IMR-90 (cell line): Measurements from ENCODE around the gene ELK3. TPM values are rescaled to one million over a fixed set of nuclear protein-coding genes. Genes with fewer than 3 reads are reported as not detected.

Experiments
- ATAC-seq: fragments of 200-7000 bp; cut with Tn5 transposase; 2 replicates; pipeline ENCODE4 v1.9.1; 2020; ENCODE audit warnings: low read depth, mild to moderate bottlenecking, moderate library complexity
- BruUV-seq: library from RNA; stranded (reverse); fragments of 400-500 nt; replicated peaks from 2 replicates; lab custom pipeline; 2021; lab: Mats Ljungman, UMichigan
- CTCF ChIA-PET: fragments of 300-600 bp; formaldehyde crosslinking; extraction: SDS; loops from one replicate; lab custom pipeline; 2021; ENCODE audit warnings: antibody characterized with exemption; lab: Yijun Ruan, JAX
- POLR2A ChIA-PET: fragments of 300-600 bp; sonication (Branson Sonifier 250); formaldehyde crosslinking; loops from one replicate; lab custom pipeline; 2022; ENCODE audit warnings: antibody characterized with exemption; ENCODE audit not compliant: unreplicated experiment; lab: Charles Lee
- DNase-seq: peaks from one replicate; pipeline ENCODE4 v3.0.0; 2013
- H2AFZ ChIP-seq: replicated peaks from 2 replicates; pipeline ENCODE3; 2013; ENCODE audit warnings: low read length, mild to moderate bottlenecking; ENCODE audit not compliant: poor library complexity
- H2AK5ac ChIP-seq: 2 replicates; pipeline ENCODE4 v1.6.1; 2013; ENCODE audit warnings: low read depth, low read length, inconsistent platforms
- H2AK9ac ChIP-seq: replicated peaks from 2 replicates; pipeline ENCODE3; 2013; ENCODE audit warnings: mild to moderate bottlenecking, low read depth, low read length, moderate library complexity; ENCODE audit not compliant: poor library complexity
- H2BK120ac ChIP-seq: 2 replicates; pipeline ENCODE4 v1.6.1; 2013; ENCODE audit warnings: low read depth, low read length, inconsistent platforms
- H2BK15ac ChIP-seq: 3 replicates; pipeline ENCODE4 v1.6.1; 2013; ENCODE audit warnings: low read depth, low read length, inconsistent platforms
- H2BK20ac ChIP-seq: 2 replicates; pipeline ENCODE4 v1.6.1; 2013; ENCODE audit warnings: low read depth, mild to moderate bottlenecking, inconsistent platforms, low read length, moderate library complexity
- H2BK5ac ChIP-seq: 2 replicates; pipeline ENCODE4 v1.6.1; 2013; ENCODE audit warnings: mild to moderate bottlenecking, low read depth, low read length, inconsistent platforms; ENCODE audit not compliant: poor library complexity, severe bottlenecking
- H3K14ac ChIP-seq: replicated peaks from 2 replicates; pipeline ENCODE4 v1.6.1; 2013; ENCODE audit warnings: low read depth, low read length, inconsistent platforms
- H3K18ac ChIP-seq: 2 replicates; pipeline ENCODE4 v1.6.1; 2013; ENCODE audit warnings: low read depth, low read length, control low read depth
- H3K23ac ChIP-seq: 2 replicates; pipeline ENCODE4 v1.6.1; 2013; ENCODE audit warnings: low read depth, low read length, inconsistent platforms
- H3K27ac ChIP-seq: 2 replicates; pipeline ENCODE4 v1.5.1; 2013; ENCODE audit warnings: mild to moderate bottlenecking, control low read depth, low read length; ENCODE audit not compliant: insufficient read depth
- H3K27me3 ChIP-seq: 2 replicates; pipeline ENCODE4 v1.6.1; 2013; ENCODE audit warnings: low read length; ENCODE audit not compliant: control insufficient read depth, insufficient read depth
- H3K36me3 ChIP-seq: 2 replicates; pipeline ENCODE4 v1.6.1; 2013; ENCODE audit warnings: low read length, mixed read lengths; ENCODE audit not compliant: control insufficient read depth, insufficient read depth
- H3K4ac ChIP-seq: 2 replicates; pipeline ENCODE4 v1.6.1; 2013; ENCODE audit warnings: low read depth, low read length, inconsistent platforms
- H3K4me1 ChIP-seq: 2 replicates; pipeline ENCODE4 v1.6.1; 2013; ENCODE audit warnings: low read length, mixed read lengths; ENCODE audit not compliant: control insufficient read depth, insufficient read depth
- H3K4me2 ChIP-seq: 2 replicates; pipeline ENCODE4 v1.6.1; 2013; ENCODE audit warnings: low read depth, mild to moderate bottlenecking, control low read depth, low read length, moderate library complexity
- H3K4me3 ChIP-seq: 2 replicates; pipeline ENCODE4 v1.5.1; 2013; ENCODE audit warnings: low read depth, mild to moderate bottlenecking, control low read depth, low read length, moderate library complexity; ENCODE audit not compliant: insufficient read depth
- H3K56ac ChIP-seq: 2 replicates; pipeline ENCODE4 v1.6.1; 2013; ENCODE audit warnings: low read length, inconsistent platforms; ENCODE audit not compliant: insufficient read depth; ENCODE audit errors: extremely low read depth
- H3K79me1 ChIP-seq, 2 experiments: 2 replicates each; pipeline ENCODE4 v1.6.1; 2013; ENCODE audit warnings: low read length in 2 of 2, inconsistent platforms in 1 of 2, low read depth in 1 of 2
- H3K9ac ChIP-seq: 2 replicates; pipeline ENCODE4 v1.6.1; 2013; ENCODE audit warnings: low read depth, low read length, control low read depth
- H3K9me1 ChIP-seq: 2 replicates; pipeline ENCODE4 v1.6.1; 2013; ENCODE audit warnings: low read length, inconsistent platforms; ENCODE audit not compliant: insufficient read depth
- H3K9me3 ChIP-seq: 2 replicates; pipeline ENCODE4 v1.6.1; 2013; ENCODE audit warnings: low read length; ENCODE audit not compliant: control insufficient read depth, insufficient read depth
- H4K20me1 ChIP-seq: 2 replicates; pipeline ENCODE4 v1.6.1; 2013; ENCODE audit warnings: low read length, inconsistent platforms; ENCODE audit not compliant: insufficient read depth
- H4K5ac ChIP-seq: 2 replicates; pipeline ENCODE4 v1.6.1; 2013; ENCODE audit warnings: mild to moderate bottlenecking, low read depth, low read length, control low read depth
- H4K8ac ChIP-seq, 2 experiments: 2 replicates each; pipeline ENCODE4 v1.6.1; 2013; ENCODE audit warnings: low read depth in 2 of 2, low read length in 2 of 2, control low read depth in 1 of 2, inconsistent platforms in 1 of 2
- H4K91ac ChIP-seq: 2 replicates; pipeline ENCODE4 v1.6.1; 2013; ENCODE audit warnings: low read depth, low read length, inconsistent platforms; ENCODE audit not compliant: insufficient read depth
- CEBPB ChIP-seq: IDR thresholded peaks from 2 replicates; pipeline ENCODE4 v1.6.1; 2012; ENCODE audit warnings: low read depth, low read length, improper control_type of control experiment
- CHD1 ChIP-seq: IDR thresholded peaks from 2 replicates; pipeline ENCODE4 v1.6.1; 2012; ENCODE audit warnings: low read depth, low read length, improper control_type of control experiment
- NFE2L2 ChIP-seq: fragments of 150-350 bp; IDR thresholded peaks from 2 replicates; pipeline ENCODE4 v1.6.1; 2016; ENCODE audit warnings: low read depth, mild to moderate bottlenecking, low read length
- RFX5 ChIP-seq: IDR thresholded peaks from 2 replicates; pipeline ENCODE4 v1.8.0; 2012; ENCODE audit warnings: low read depth, mild to moderate bottlenecking, low read length, moderate library complexity
- WGBS, 2 experiments: methylation state at CpG; one replicate each; pipeline versions ENCODE4 v1.1.5 to v1.1.7; 2013; ENCODE audit warnings: missing lambda C conversion rate in 2 of 2; ENCODE audit not compliant: insufficient read length in 1 of 2; ENCODE audit errors: extremely low coverage in 2 of 2; 5-methylcytosine and 5-hydroxymethylcytosine counted together
- dilution Hi-C: fragments of 300-500 bp; cut with HindIII; formaldehyde crosslinking; loops from one replicate; pipeline ENCODE4 v1.14.3; 2018; ENCODE audit warnings: low sequenced_read_pairs; ENCODE audit not compliant: unreplicated experiment
- in situ Hi-C: fragments of 300-500 bp; cut with MboI; formaldehyde crosslinking; loops from 3 replicates; pipeline ENCODE4 v1.14.3; 2019; ENCODE audit warnings: low sequenced_read_pairs, inconsistent platforms, mixed read lengths
- intact Hi-C: fragments of 100-400 bp; cut with micrococcal nuclease; formaldehyde crosslinking; loops from 2 replicates; pipeline ENCODE4 v1.10.0; 2022
- polyA plus RNA-seq, 3 experiments: library from polyadenylated mRNA; depleted of rRNA; stranded (reverse); fragments of >200 nt; gene quantifications; 2 replicates each; pipeline ENCODE4 v1.2.3, GENCODE V29; 2012; ENCODE audit warnings: low replicate concordance in 1 of 3
- total RNA-seq: library from RNA; depleted of rRNA; stranded (reverse); fragments of >200 nt; gene quantifications from 2 replicates; pipeline ENCODE4 v1.2.3, GENCODE V29; 2012

ELK3 gene
- total and polyA plus RNA-seq, 2 of the 4 experiments (the other 2 are of a cell fraction): 14.5 to 27.5 TPM

GRCh38 chr12:96271469-96272199, 77.5 kb downstream of the ELK3 start:
- ATAC-seq: no peak

More at GRCh38 chr12:96271469-96272199, 77.5 kb downstream of the ELK3 start:
- no peak overlapping the region for H2AFZ ChIP-seq
- peaks cover 4% of the 10 kb centered on the region; the same call in 1 of the 2 replicates for H4K20me1 ChIP-seq
- peak overlapping the region; percentile 48; the same call in 1 of the 2 replicates for H4K5ac ChIP-seq
- no peak for TF ChIP-seq CHD1
- no peak for TF ChIP-seq RFX5
- peak; percentile 32; the same call in 1 of the 2 replicates for TF ChIP-seq CEBPB
- TF ChIP-seq NFE2L2: no peak
- 0 out of 2 replicates have a peak overlapping the region, but pooled peaks have one; percentile 44 for H3K4ac ChIP-seq
- H4K8ac ChIP-seq: peak overlapping the region in 1 of 2 experiments; percentile 12; a peak in 1 of 4 replicates
- POLR2A ChIA-PET: no interaction called here
- H3K23ac ChIP-seq: no peak overlapping the region
- WGBS, 2 experiments: 100% methylated on average over 1 of the region's 8 CpGs
- H2AK9ac ChIP-seq: no peak overlapping the region
- H3K9me3 ChIP-seq: no peaks in the 10 kb centered on the region
- no peak overlapping the region for H2BK120ac ChIP-seq
- peak overlapping the region; percentile 58; the same call in 1 of the 2 replicates for H3K27ac ChIP-seq
- H3K4me2 ChIP-seq: no peak overlapping the region
- dilution Hi-C loops (no loop called here), intact Hi-C loops (loop anchor here (10.0 kb wide), 1 partner anchor 123 kb away; no protein-coding TSS in a partner anchor), in situ Hi-C loops (no loop called here)
- peak overlapping the region; percentile 29; the same call in 1 of the 2 replicates for H3K18ac ChIP-seq
- H3K9me1 ChIP-seq: no peaks in the 10 kb centered on the region; the same call in none of the 2 replicates
- CTCF ChIA-PET: interaction anchor here (1.6 kb wide), 1 partner anchor 8 kb away, joined by 5 read pairs; no protein-coding TSS in a partner anchor
- H3K27me3 ChIP-seq: no peaks in the 10 kb centered on the region
- no TSS peak for BruUV-seq
- H3K9ac ChIP-seq: no peak overlapping the region
- H3K36me3 ChIP-seq: peaks cover 24% of the 10 kb centered on the region
- DNase-seq: peak; percentile 65
- no peak overlapping the region for H2AK5ac ChIP-seq
- H3K56ac ChIP-seq: no peak overlapping the region
- H3K4me3 ChIP-seq: no peak overlapping the region
- no peak overlapping the region for H3K14ac ChIP-seq
- peaks cover 27 to 35% of the 10 kb centered on the region in 2 experiments for H3K79me1 ChIP-seq
- H4K91ac ChIP-seq: no peak overlapping the region; the same call in 1 of the 2 replicates
- peak overlapping the region; percentile 48 for H2BK5ac ChIP-seq
- peaks cover 5% of the 10 kb centered on the region for H3K4me1 ChIP-seq
- H2BK20ac ChIP-seq: 0 out of 2 replicates have a peak overlapping the region, but pooled peaks have one; percentile 5
- no peak overlapping the region for H2BK15ac ChIP-seq
